CD4-positive, alpha-beta T cell treated with Interleukin-12 subunit alpha and Interleukin-12 subunit beta, for 1 hour (primary cell): ENCODE data around the gene CTNNBIP1.
"Not testable (repeated sequence)": the region's sequence is repeated elsewhere in the genome, so short reads cannot be mapped to it uniquely, and the experiment has no call there.

Experiments
- DNase-seq: peaks from one replicate; pipeline ENCODE4 v3.0.0-alpha.2; 2020

Gene CTNNBIP1

DNA sequence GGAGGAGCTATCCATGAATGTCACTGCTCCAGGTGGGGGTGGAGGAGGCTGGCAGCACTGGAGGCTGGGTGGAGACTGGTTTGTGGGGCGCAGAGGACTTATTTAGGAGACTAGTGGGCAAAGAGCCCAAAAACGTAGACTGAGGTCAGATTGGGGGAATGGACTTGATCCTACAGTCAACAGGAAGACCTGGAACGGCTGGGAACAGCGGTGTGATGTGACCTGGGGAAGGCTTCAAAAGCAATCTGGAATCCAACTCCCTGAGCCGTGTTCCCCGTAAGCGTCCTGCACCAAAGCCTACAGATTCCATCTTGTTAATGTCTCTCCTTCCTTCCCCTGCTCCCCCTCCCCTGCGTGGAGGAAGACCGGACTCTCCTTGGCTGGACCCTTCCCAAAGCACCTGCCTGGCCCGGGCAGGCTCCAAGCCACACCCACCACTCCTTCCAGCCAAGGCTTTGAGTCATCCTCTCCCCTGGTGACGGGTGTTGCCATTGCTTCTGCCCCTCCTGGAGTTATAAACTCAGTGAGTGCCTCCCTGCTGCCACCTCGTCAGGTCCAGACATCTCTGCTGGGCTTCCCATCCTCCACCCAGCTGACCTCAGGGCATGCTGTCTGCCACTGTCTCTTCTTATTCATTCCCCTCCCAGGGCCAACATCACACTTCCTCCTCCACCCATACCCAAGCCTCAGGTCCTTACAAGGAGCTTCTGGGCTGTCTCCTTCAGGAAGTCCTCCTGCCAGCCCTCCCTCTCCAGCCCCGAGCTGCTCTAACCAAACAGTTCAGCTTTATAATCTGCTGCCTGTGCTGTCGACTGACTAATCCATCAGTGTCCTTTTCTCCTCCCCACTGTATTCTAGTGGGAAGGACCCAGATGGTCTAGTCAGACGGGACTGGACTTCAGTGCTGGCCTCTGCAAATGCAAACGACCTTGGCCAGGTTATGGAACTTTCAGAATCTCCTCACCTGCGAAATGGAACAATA, 84.7 kb downstream of the CTNNBIP1 start:
- DNase-seq = peak; percentile 65

- DNase-seq = no peak
Measured at GRCh38 chr1:9824702-9825089, 85.4 kb downstream of the CTNNBIP1 start.

DNA sequence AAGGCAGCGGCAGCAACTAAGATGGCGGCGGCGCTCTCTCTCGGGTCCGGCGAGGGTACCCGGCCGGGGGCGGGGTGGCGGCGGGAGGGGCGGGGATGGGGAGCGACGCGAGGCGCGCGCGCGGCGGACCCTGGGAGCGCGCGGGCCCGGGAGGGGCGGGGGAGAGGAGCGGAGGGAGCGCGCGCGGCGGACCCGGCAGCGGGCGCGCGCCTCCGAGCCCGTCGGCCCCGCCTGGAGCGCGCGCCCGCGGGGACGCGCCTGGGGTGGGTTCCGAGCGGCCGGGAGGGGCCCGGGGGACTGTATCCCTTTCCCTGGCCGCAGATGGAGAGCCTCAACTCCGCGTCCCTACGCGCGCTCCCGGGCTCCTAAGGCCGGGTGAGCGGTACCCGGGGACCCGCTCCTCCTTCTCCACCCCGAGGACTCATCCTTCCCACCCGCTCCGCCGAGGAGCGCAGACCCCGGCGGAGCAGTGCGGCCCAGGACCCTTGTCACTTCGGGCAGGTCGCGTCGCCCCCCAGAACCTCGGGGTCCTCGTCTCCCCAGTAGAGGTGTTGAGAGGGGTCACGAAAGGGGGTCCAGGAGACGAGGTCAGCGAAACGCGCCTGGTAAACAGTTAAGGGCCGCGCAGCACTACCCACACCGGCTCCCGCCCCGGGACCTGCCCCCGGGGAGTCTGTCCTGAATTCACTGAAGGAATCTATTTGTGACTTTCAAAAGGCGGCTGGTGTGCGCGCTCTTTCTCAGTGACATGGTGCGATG, 85.9 kb downstream of the CTNNBIP1 start, which contains the start of gene CLSTN1:
Gene CLSTN1 (minus strand): TSS at position 23 of the 759 bp plus-strand sequence. CDS start 232 bp downstream, outside the sequence.
- DNase-seq = peak; percentile 94

- no peak for DNase-seq
Measured at GRCh38 chr1:9823693-9823942, 86.5 kb downstream of the CTNNBIP1 start.

DNA sequence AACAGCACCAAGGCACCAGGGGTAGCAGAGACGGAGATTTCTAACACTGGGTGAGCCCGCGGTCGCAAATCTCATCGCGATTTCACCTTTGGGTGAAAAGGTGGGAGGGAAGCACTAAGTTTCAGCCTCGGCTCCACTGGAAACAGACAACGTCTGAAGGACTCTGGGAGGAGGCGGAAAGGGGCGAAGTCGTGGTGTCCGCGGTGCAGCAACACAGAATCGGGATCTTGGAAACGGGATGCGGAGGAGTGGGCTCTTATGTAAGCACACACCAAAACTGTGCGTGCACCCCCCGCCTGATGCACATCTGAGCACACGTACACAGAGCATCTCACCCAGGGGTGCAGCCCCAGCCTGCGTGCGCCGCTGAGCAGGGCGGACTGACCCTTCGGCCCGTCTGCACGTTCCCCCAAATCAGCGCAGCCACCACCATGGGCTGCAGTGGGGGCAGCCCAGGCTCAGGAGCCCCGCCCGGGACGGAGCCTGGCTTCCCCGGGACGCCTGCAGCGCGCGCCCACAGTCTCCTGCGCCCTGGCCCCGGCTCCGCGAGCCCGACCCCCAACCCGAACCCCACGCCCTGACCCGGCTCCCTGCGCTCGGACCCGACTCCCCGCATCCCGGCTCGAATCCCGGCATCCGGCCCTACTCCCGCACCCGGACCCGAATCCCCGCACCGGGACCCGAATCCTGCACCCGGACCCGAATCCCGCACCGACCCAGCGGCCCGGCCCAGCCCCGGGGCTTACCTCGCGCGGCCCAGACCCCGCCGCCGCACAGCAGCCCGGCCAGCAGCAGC, 87.0 kb downstream of the CTNNBIP1 start:
- DNase-seq = peak; percentile 23

GRCh38 chr1:9822490-9822889, 87.6 kb downstream of the CTNNBIP1 start:
- no peak for DNase-seq

GRCh38 chr1:9821710-9822109, 88.4 kb downstream of the CTNNBIP1 start:
- no peak for DNase-seq

DNA sequence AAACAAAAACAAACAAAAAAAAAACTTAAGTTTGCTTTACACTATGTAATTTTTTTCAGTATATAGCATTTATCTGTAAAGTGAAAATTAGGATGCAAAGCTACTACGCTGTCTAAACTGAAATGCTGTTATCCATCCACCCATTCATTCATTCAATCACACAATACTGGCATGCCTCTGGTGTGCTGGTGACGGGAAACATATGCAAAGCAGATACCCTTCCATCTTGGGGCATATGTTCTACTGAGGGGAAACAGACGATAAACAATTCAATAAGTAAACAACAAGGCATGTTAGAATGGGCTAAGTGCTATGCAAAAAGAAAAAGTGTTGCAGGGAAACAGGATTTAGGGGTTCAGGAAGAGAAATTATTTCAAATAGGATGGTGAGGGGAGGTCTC, 89.5 kb downstream of the CTNNBIP1 start:
- DNase-seq = no peak

- no peak for DNase-seq
Measured at GRCh38 chr1:9817734-9818133, 92.3 kb downstream of the CTNNBIP1 start.

- DNase-seq = no peak
Measured at GRCh38 chr1:9816199-9816598, 93.9 kb downstream of the CTNNBIP1 start.

- DNase-seq = no peak
Measured at GRCh38 chr1:9815150-9815549, 94.9 kb downstream of the CTNNBIP1 start.

GRCh38 chr1:9814619-9815018, 95.5 kb downstream of the CTNNBIP1 start:
- DNase-seq = no peak

DNA sequence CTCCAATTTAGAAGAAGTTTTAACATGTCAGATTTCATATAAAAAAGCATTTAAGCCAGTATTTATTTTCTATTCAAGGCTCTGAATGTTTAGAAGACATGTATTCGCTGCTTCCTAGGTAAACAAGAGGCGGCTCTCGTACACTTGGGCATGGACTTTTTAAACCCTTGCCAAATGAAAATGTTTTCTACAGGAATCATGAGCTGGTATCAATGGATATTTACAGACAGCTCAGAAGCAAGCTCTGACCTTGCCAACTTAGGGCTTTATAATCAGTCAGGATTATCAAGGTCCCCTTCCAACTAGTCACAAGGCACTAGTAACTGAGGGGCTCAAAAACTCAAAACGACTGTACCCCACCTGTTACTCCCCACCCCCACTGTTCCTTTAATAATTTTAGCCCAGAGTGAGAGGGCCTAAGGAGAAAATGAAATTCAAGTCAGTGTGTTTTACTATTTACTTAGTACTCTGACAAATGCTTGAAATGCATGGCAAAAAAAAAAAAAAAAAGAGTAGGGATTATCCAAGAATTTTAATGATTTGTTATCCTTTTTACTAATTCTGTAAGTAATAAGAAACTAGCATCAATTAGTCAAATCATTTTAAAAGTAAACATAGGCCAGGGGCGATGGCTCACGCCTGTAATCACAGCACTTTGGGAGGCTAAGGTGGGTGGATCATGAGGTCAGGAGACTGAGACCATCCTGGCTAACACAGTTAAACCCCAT, 98.7 kb downstream of the CTNNBIP1 start:
- DNase-seq = no peak

- DNase-seq = no peak
Measured at GRCh38 chr1:9809100-9809510, 101.0 kb downstream of the CTNNBIP1 start.

DNA sequence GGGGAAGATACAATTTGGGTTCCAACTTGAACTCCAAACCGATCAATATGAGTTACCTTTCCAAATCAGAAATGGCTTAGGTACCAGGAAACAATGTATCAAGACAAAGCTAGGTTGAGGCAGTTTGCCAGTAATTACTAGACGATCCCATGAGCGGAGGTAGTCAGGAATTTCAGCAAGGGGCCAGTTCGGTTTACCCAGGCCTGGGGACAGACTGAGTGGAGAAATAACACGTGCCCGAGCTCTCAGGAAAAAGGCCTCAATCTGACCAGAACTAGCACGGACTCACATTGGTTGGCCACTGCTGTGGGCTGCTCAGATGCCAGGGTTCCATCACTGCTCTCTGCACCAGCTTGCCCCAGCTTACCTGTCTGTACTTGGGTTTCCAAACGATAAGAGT, 101.6 kb downstream of the CTNNBIP1 start:
- DNase-seq = no peak

- no peak for DNase-seq
Measured at GRCh38 chr1:9807541-9807940, 102.5 kb downstream of the CTNNBIP1 start.

GRCh38 chr1:9805972-9806371, 104.1 kb downstream of the CTNNBIP1 start:
- DNase-seq = not testable (repeated sequence)

DNA sequence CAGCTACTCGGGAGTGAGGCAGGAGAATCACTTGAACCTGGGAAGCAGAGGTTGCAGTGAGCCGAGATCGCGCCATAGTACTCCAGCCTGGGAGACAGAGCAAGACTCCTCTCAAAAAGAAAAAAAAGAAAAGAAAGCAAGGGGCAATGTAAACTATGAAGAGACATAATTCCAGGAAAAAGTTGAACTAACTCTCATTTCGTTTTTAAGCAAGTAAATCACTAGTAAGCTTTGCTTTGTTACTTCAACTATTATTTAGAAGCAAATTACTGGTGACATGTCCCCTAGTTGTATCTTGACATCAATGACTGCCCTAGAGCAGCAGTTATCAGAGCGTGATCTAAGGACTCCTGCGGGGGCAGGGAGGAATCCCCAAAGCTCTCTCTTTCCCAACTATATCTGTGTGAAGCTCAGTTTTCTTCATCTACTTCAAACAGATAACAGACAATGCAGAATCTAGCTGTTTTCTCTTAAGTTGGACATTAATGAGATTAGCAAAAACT, 105.0 kb downstream of the CTNNBIP1 start:
- no peak for DNase-seq

DNA sequence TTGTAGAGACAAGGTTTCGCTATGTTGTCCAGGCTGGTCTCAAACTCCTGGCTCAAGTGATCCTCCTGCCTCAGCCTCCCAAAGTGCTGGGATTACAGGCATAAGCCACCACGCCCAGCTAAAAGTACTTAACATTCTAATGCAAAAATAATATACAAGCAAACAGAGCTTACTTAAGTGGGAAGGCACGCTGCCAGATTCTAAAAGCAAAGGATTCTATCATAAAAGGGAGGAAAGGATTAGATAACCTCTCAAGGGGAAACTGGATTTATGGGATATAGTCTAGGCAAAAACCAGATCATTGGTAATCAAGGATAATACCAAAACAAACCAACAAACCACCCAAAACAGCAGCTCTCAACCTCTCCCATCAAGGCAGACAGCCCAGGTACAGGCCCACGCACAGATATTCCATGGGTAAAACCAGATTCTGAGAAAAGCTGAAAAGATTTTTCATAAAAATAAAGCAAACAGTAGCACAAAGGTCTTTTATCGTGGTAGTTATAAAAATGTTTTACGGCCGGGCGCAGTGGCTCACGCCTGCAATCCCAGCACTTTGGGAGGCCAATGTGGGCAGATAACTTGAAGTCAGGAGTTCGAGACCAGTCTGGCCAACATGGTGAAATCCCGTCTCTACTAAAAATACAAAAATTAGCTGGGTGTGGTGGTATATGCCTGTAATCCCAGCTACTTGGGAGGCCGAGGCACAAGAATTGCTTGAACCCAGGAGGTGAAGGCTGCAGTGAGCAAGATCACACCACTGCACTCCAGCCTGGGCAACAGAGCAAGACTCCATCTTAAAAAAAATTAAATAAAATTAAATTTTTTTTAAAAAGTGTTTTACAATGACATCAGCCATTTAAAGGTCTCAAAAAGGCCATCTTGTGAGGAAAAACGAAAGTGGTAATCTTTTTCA, 106.8 kb downstream of the CTNNBIP1 start:
- DNase-seq = not testable (repeated sequence)

- DNase-seq = no peak
Measured at GRCh38 chr1:9801909-9802308, 108.2 kb downstream of the CTNNBIP1 start.
